NCI-H446 treated with DMSO at 0.1 percent for 48 hours (cell line): ENCODE data around the gene LTBP1.
"Not testable (repeated sequence)": the region's sequence is repeated elsewhere in the genome, so short reads cannot be mapped to it uniquely, and the experiment has no call there.

Experiments used
- DNase-seq: peaks from one replicate; lab custom pipeline; 2025; lab: John Stamatoyannopoulos, UW

Gene LTBP1

DNA sequence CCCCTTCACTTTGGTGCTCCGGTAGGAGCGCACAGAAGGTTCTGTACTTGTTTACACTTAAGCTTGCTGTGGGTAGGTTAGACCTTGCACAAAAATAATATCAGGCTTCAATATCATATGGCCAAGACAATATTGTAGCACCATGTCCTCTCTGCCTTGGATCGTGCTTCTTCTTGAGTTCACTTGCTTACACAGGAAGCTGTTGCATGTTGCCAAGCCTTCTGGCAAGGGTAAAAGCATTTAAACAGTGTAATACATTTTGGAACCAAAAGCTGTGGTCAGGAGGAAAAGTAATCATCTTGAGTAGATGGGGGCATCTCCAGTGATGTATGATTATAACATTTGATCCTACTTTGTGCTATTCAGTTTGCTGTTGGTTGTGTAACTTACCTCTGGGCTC lies 197.5 kb downstream of the LTBP1 start:
- DNase-seq, result no peak

DNA sequence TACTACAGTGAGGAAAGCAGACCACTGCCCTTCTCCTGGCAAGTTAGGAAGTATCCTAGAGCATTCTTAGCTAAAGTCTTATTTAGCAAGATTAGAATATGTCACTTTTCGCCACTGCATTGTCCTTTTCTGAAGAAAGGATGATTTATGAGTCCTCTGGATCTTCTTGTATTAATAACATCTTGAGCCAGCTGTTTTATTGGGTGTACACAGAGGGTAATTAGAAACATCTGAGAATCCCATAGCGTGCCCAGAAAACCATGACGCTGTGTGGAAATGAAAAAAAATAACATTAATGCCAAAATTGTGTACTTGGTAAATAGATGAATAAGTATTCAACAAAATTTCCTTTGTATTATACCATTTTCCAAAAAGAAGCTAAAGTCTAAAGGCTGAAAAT lies 198.7 kb downstream of the LTBP1 start:
- DNase-seq, result no peak

DNA sequence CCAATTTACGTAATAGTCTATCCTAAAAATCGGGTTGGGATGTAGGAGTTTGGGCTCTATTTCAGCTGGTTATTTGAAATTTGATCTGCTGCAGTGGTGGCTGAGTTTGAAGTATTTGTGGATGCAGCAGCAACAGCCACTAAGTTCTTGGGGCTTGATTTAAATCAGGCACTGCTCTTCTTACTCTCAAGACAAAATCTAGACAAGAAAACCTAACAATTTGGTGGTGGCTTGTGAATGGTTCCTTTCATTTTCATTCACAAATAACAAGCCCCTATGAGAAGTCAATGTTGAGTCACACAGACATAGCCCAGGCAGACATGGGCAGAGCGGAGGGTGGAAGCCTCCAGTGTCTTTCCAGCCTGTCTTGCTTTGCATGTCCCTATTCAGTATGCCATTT lies 199.3 kb downstream of the LTBP1 start:
- DNase-seq, result no peak

DNA sequence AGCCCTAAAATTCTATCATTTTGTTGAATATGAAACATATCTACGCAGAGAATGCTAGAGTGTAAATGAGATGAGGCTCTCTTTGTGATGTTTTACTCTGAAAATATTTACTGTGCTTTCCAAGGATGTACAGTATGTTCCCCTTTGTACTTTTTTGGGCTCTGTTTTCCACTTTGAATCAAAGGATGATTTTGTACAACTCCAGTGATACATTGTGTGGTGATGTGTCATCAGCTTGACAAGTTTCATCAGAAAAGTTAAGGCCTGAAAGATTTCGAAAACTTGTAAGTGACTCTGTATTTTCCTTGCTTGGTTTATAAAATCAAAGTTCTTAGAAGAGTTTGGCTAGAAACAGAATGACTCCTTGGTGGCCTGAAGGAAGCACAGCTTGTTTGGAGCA lies 206.3 kb downstream of the LTBP1 start:
- no peak for DNase-seq

DNA sequence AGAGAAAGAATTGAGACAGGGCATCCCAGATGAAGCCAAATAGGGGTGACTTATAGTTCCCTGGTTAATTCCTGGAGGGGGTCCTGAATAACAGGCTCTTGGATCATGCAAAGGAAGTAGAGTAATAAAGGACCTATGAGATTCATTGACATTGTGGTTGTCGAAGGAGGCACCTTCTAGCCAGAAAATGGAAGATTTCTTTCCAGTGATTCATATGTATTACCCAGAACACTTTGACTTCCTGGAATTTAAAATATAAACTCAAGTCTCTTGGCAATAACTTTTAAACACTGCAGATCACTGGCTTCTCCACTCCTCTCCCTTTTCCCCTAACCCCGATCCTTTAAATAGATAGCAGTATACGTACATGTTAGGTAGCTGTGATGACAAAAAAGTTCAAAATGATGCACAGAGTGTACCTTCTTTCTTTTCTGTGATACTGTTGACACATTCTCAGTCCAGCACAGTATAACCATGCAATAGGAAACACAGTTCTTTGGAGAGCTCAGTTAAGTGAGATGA lies 211.8 kb downstream of the LTBP1 start:
- DNase-seq, result no peak

DNA sequence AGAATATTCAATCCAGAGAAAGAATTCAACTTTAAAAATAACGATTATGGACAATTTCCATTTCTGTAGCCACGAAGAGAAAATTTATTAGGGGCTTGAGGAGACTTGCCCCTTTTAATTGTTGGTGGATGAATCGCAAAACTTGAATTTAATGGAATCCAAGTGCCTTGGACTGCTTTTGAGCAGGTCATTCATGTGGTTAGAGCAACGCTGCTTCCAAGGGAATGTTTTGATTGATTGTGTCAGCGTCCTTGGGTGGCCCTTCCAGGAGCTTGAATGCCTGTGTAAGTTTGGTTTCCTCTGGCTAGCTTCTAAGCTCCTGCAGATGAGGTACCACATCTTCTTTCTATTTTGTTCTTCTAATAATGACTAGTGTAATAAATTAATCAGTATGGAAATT lies 213.4 kb downstream of the LTBP1 start:
- no peak for DNase-seq

DNA sequence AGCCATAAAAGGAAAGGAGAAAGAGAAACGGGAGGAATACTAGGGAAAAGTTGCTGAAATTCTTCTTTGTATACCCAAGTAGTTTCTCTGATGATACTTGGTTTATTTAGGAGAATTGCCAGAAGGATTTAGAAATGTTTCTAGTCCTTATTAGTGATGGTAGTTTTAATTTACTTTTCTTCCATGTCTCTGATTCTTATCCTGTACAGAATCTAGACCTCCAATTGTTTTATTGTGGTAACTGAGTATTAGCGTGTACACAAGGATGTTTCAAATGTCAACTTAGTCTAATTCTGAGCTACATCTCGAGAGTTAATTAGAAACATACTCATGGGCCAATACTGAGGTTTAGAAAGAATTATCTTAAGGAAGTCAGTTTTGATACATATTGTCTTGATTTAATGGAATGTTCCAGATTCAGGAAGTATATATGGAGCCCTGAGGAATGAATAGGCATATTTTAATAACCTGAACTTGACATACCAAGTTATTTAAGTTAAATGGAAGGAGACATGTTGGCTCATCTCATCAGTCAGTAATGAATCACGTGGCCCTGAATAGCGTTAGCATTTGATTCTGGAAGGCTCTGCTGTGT lies 219.6 kb downstream of the LTBP1 start:
- no peak for DNase-seq

DNA sequence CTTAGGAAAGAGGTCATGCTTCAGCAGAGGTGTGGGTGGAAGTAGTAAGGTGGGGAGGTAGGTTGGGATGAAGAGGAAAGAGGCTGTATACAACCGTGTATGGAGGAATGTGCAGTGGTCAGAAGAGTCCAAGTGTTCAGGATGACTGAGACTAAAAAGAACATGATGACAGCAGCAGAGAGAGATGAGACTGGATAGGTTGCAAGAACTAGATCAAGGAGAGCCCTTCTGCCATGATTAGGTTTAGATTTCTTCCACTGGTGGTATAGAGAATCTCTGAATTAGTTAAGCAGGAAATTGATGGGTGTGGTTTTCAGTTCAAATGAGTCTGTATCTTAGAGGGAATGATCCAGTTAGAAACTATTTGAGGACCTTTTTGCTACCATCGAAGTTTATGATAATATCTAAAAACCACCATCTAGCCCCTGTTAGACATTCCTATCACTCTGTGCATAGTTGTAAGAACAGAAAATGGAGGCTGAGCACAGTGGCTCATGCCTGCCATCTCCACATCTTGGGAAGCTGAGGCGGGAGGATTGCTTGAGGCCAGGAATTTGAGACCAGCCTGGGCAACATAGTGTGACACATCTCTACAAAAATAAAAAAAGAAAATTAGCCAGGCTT lies 221.0 kb downstream of the LTBP1 start:
- DNase-seq, result no peak

DNA sequence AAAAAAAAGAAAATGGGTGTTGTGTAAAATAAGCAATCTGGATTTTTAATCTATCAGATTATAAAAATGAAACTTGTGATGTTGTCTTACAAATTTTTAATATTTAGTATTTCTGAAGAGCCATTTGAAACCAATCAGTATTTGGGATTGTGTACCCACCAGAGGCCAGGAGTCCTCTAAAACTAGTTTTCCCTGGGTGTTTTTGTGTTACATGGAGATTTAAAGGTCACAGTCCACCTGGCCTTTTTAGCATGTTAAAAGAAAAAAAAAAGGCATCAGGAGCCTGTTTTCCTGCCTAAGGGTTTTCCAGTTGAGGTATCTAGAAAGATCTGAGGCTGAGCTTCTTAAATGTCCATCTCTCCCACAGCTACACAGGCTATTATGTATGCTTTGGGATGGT lies 221.7 kb downstream of the LTBP1 start:
- no peak for DNase-seq

DNA sequence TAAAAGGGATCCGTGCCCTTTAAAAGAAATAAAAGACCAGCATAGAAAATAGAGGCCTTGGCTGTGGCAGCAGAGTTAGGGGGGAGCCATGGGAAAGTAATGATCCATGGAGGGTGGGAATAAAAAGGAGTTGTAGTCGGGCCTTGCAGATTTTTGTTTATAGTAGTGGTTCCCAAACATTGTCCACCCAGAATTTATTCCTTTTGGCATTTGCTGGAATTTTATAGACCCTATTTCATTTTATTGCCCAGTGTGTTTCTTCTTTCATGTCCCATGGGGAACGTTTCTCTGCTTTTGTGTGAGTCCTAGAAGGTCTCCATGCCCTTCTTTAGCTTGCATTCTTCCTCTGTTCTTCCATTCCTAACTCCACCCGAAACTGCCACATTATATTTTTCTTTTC lies 222.2 kb downstream of the LTBP1 start:
- DNase-seq, result no peak

DNA sequence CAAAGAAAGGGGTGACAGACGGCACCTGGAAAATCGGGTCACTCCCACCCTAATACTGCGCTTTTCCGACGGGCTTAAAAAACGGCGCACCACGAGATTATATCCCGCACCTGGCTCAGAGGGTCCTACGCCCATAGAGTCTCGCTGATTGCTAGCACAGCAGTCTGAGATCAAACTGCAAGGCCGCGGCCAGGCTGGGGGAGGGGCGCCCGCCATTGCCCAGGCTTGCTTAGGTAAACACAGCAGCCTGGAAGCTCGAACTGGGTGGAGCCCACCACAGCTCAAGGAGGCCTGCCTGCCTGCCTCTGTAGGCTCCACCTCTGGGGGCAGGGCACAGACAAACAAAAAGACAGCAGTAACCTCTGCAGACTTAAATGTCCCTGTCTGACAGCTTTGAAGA lies 223.5 kb downstream of the LTBP1 start:
- not testable (repeated sequence) for DNase-seq

DNA sequence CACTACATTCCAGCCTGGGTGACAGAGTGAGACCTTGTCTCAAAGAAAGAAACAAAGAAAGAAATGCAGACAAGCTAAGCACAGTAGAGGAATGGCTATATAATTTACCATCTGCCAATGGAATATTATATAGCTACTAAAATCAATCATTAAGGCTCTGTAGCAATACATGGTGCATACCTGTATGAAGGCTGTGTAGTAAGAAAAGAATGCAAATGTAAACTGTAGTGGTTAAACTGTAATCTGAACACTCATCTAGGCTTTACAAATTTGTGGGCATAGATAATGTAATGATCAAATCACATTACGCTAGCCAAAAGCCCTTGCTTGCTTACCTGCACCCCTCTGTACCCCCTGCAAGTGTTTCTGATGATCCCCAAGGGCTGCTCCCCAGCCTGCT lies 230.9 kb downstream of the LTBP1 start:
- DNase-seq, result no peak

DNA sequence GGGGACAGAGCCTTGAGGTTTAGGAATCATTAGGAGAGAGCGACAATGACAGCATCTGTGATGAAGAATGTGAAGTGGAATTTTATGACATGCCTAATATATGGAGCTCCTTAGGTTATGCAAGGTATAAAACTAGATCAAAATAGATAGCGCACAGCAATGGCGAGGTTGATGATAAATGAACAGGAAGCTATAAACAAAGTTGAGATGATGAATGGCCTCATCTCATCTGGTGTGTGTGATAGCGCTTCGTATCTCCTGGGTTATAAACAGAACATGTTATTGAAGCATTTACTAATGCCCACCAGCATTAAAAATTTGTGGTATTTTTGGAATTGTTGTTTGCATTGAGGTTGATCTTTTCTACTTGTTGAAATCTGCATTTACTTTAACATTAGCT lies 231.5 kb downstream of the LTBP1 start:
- DNase-seq, result no peak

DNA sequence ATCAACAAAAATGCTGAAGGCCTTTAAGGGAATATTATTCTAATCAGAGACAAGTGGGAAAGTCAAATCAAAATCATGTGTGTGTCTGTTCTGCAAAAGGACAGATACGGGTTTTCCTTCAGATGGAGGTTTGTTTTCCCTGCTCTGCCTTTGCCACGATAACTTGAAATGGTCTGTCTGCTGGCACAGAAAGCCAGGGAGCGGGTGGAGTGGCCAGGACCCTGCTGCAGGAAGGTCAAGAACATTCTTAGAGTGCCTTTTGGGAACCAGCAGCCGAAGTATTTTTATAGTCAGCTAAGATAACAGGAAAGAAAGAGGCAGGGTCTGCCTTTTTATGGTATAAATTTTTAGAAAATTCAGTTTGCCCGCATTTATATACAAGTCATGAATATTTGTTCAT lies 234.2 kb downstream of the LTBP1 start:
- DNase-seq, result no peak

DNA sequence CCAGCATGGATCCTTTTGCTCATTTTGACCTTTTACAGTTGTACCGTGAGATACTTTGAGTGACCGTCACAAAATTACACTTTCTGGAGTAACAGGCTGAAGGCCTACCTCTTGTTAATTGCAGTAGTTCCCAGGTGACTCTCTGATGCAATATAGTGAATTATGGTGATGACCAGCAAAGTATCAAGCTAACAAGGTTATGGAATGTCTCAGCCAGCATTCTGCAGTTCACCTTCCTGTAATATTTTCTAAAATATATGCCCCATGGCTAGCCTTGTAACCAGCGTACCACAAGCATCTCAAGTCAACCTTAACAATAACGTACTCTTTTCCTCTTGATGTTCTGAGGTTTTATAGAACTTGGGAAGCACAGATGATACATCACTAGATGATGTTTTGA lies 234.7 kb downstream of the LTBP1 start:
- DNase-seq, result no peak

DNA sequence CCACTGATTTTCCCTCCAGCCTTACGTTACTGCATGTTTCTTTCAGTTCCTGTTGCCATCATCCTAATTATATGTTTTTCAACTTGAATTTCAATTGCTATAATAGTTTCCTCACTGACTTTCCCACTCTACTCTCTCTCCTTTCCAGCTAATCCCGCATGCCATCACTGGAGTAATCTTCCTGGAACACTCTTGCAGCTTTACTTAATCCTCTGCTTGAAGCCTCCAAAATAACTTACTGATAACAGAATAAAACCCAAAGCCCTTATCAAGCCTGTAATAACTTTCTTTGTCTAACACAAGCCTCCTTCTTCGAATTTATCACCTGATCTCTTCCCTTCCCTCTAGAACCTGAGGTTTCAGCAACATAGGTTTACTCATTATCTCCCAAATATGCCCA lies 237.3 kb downstream of the LTBP1 start:
- no peak for DNase-seq

DNA sequence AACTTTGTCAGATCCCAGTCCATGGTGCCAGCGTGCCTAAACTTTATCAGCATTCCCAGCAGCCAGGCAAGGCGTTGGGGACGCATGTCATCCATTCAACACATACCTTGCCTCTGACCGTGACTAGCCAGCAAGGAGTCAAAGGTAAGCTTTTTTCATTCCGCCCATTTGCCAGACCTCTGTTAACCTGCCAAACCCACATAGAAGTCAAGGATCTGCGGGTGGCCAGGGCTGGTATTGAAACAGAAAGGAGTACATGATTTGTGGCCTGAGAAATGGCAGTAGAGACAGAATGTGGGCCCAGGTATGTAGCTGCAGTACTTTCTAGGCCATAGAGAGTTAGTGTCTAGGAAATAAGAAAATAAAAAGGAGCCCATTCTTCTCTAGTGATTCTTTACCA lies 240.2 kb downstream of the LTBP1 start:
- DNase-seq, result no peak

DNA sequence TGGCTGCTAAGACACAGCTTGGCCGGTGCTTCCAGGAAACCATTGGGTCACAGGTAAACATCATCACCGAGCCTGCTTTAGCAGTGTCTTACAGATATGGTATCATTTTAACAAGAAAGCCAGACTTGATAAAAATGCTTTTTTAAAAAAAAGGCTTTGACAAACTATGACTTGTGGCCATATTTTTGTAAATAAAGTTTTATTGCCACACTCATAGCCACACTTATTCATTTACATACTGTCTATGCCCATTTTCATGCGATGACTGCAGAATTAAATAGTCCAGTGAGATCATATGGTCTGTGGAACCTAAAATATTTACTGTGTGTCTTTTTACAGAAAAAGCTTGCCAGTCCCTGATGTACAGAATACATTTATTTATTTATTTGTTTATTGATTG lies 242.0 kb downstream of the LTBP1 start:
- no peak for DNase-seq

DNA sequence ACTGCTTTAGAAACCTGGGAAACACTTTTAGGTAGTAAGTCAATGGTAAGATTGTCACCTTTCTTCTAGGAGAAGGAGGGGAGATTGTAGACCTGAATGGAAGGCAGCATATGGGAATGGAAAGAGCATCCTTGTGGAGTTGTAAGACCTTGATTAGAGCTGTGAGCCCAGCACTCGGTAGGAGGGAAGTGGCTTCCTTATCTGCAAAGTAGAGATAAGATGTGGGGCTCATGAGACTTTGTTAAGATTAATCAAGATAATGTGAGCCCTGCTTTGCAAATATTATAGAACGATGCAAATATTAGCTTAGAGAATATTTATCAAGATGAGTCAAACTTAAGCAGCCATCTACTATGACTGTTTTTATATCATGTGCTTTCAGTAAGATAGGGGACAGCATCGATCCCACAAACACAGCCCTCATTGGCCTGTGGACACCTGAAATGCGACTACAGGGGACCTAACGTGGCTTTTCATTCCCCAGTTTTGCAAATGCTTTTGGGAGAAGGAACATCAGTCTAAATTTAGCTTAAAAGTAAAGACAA lies 243.7 kb downstream of the LTBP1 start:
- no peak for DNase-seq

DNA sequence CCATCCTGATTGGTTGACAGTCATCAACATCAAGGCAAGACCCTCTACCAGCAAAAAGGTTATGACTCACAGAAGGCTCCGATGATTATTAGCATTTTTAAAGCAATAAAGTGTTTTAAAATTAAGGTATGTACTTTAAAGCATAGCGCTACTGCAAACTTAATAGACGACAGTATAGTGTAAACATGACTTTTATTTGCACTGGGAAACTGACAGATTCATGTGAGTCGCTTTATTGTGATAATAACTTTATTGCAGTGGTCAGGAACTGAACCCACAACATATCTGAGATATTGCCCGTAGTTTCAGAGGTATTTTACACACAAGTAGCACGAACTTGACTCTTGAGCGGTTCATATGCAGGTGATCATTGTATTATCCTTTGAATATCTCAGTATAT lies 249.1 kb downstream of the LTBP1 start:
- DNase-seq, result no peak

DNA sequence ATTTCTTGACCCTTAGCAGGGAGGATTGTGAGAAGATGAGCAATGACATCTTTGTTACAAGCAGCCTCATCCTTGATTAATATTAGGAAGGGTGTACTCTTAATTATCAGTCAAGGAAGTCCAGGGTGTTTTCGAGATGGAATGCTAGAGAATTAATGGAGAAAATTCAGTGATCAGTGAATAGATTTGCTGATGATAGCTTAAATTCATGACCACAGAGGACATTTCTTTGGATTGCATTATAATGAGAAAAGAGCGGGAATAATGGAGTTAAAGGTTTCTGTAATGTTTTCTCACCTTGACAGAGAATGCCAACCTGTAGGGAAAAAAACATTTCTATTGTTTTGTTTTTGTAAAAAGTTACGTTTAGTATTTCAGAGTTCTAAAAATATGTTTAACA lies 249.9 kb downstream of the LTBP1 start:
- DNase-seq, result no peak

DNA sequence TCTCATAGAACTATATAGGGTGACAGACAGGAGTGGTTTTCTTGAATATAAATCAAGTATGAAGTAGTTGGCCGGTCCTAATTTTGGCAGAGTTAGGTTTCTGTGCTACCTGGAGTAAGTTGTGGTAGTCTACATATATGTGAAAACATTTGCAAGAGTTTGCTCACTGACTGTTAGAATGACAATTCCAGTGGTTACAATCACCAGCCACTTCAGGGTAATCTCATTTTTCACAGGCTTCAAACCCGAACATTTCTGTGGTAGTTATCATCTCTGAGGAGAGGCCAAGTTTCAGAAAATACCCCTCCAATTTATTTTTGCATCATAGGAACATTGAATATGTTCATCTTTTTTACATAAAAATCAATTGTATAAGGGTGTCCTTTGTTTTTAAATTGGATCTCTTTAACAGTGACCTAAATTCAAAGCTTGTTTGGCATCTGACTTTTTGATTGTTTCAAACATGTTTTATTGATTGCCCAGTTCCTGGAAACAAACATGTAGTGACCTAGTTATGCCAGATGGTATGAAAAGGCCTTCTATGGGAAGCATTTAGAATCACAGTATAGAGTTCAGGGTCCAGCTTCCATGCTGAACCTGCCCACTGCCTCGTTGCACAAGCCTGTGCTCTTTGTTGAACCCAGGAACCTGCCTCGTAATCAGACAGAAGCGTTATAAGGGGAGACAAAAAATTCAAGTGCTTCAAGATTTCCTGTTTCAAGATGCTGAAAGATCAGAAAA lies 250.6 kb downstream of the LTBP1 start:
- no peak for DNase-seq
